PC-3 (cell line): ENCODE measurements around the gene AFAP1L2. TPM values are rescaled to one million over a fixed set of nuclear protein-coding genes. Genes with fewer than 3 reads are reported as not detected.

ENCODE experiments used
- ATAC-seq: fragments of 200-7000 bp; cut with Tn5 transposase; 2 replicates; pipeline ENCODE4 v1.9.1; 2020; ENCODE audit warnings: mild to moderate bottlenecking, moderate library complexity
- BruUV-seq: library from RNA; stranded (reverse); fragments of 400-500 nt; replicated peaks from 2 replicates; lab custom pipeline; 2021; lab: Mats Ljungman, UMichigan
- CTCF ChIA-PET: fragments of 300-600 bp; sonication (Branson Sonifier 250); formaldehyde crosslinking; loops from one replicate; lab custom pipeline; 2022; ENCODE audit warnings: antibody characterized with exemption; lab: Charles Lee
- POLR2A ChIA-PET: fragments of 300-600 bp; sonication (Branson Sonifier 250); formaldehyde crosslinking; loops from one replicate; lab custom pipeline; 2022; ENCODE audit warnings: antibody characterized with exemption; ENCODE audit not compliant: unreplicated experiment; lab: Charles Lee
- DNase-seq: peaks from one replicate; pipeline ENCODE4 v3.0.0-alpha.2; 2015
- H2AFZ ChIP-seq: fragments of 300-600 bp; sonication (generic); 2 replicates; pipeline ENCODE4 v1.6.0; 2016; ENCODE audit warnings: antibody characterized with exemption, low read length
- H3F3A ChIP-seq: fragments of 300-600 bp; sonication (generic); one replicate; pipeline ENCODE4 v1.6.0; 2017; ENCODE audit warnings: antibody characterized with exemption, low read length, control low read depth, mild to moderate bottlenecking; ENCODE audit not compliant: unreplicated experiment
- H3K27ac ChIP-seq: fragments of 300-600 bp; sonication (generic); 2 replicates; pipeline ENCODE4 v1.5.1; 2016; ENCODE audit warnings: mild to moderate bottlenecking, low read length
- H3K27me3 ChIP-seq: fragments of 300-600 bp; sonication (generic); 2 replicates; pipeline ENCODE4 v1.6.1; 2016; ENCODE audit warnings: low read length, mixed read lengths
- H3K36me3 ChIP-seq: fragments of 300-600 bp; sonication (generic); 2 replicates; pipeline ENCODE4 v1.6.1; 2016; ENCODE audit warnings: low read depth, mixed run types, low read length, mixed read lengths
- H3K4me1 ChIP-seq: fragments of 300-600 bp; sonication (generic); 2 replicates; pipeline ENCODE4 v1.5.1; 2016; ENCODE audit warnings: low read length; ENCODE audit not compliant: insufficient read depth
- H3K4me2 ChIP-seq: fragments of 300-600 bp; sonication (generic); 2 replicates; pipeline ENCODE4 v1.6.0; 2016; ENCODE audit warnings: low read length
- H3K4me3 ChIP-seq: fragments of 300-600 bp; sonication (generic); 2 replicates; pipeline ENCODE4 v1.5.1; 2016; ENCODE audit warnings: mild to moderate bottlenecking, low read length, mixed read lengths
- H3K79me2 ChIP-seq: fragments of 300-600 bp; sonication (generic); 2 replicates; pipeline ENCODE4 v1.6.1; 2017; ENCODE audit warnings: low read length, mixed read lengths
- H3K9ac ChIP-seq: fragments of 300-600 bp; sonication (generic); 2 replicates; pipeline ENCODE4 v1.6.0; 2016; ENCODE audit warnings: mild to moderate bottlenecking, low read length
- H3K9me2 ChIP-seq: fragments of 300-600 bp; sonication (generic); replicated peaks from 2 replicates; pipeline ENCODE4 v1.6.1; 2016; ENCODE audit warnings: mixed run types, low read length, mixed read lengths
- H3K9me3 ChIP-seq: fragments of 300-600 bp; sonication (generic); 2 replicates; pipeline ENCODE4 v1.6.1; 2016; ENCODE audit warnings: low read length, mixed read lengths
- H4K20me1 ChIP-seq: fragments of 300-600 bp; sonication (generic); 2 replicates; pipeline ENCODE4 v1.6.1; 2016; ENCODE audit warnings: low read length, mixed read lengths
- CTCF ChIP-seq: fragments of 300-600 bp; sonication (generic); conservative IDR thresholded peaks from 2 replicates; pipeline ENCODE4 v1.5.1; 2017; ENCODE audit warnings: antibody characterized with exemption, low read depth, mild to moderate bottlenecking, low read length
- EZH2 ChIP-seq: fragments of 300-600 bp; sonication (generic); IDR thresholded peaks from one replicate; pipeline ENCODE4 v1.6.1; 2017; ENCODE audit warnings: antibody characterized with exemption, mild to moderate bottlenecking, low read length; ENCODE audit not compliant: unreplicated experiment
- EZH2phosphoT487 ChIP-seq: fragments of 300-600 bp; sonication (generic); IDR thresholded peaks from 2 replicates; pipeline ENCODE4 v1.6.1; 2018; ENCODE audit warnings: mild to moderate bottlenecking, antibody characterized with exemption, low read length, borderline replicate concordance
- intact Hi-C: fragments of 100-400 bp; cut with micrococcal nuclease; formaldehyde crosslinking; loops from 2 replicates; pipeline ENCODE4 v1.9.0; 2023
- total RNA-seq: library from RNA; depleted of rRNA; stranded (reverse); fragments of >200 nt; gene quantifications from 2 replicates; pipeline ENCODE4 v1.2.3, GENCODE V29; 2014

AFAP1L2 gene
- total RNA-seq, 1 experiment from 2014 or later, result 0.77 TPM

DNA sequence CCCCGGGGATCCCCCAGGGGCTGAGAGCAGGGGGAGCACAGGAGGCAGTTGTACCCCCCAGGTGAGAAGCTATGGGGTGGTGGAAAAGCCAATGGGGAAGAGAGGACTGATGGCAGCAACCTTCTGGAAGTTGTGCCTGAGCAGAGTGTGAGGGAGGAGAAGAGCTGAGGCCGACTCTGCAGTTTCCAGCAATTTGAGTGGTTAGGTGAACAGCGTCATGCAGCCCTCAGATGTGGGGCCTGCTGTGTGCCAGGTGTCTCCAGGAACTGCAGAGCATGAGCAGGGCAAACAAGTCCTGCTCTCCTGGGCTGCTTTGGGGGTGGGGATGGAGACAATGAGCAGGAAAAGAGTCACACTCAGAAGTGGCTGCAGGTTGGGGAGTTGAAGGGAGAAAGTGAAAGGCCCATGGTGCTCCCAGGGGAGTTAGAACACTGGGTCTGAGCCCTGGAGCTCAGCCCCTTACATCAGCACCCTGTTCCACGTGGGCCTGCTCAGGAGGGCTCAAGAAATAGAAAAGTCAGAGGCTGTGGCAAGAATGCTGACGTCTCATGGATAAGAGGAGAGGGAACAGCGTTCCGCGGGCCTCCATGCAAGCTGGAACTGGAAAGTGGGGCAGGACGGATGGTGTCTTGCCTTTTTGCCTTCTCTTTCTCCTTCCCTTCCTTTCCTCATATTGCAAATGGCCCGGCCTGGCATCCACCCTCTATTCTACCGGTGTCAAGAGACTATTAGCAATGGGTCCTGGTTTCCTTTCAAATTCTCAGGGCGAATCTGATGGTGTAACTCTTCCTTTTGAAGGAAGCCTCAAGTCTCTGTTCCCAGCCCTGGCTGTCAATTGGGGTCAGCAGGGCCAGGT lies 4.0 kb upstream of the AFAP1L2 start:
- CTCF ChIA-PET, result no interaction called here
- POLR2A ChIA-PET, result no interaction called here
- Histone ChIP-seq H2AFZ (no peak overlapping the region), H3K27ac (no peak overlapping the region), H3K9ac (no peak overlapping the region), H3K27me3 (0 out of 2 replicates have a peak, but pooled peaks cover 8% of the 10 kb centered on the region), H3K36me3 (no peaks in the 10 kb centered on the region), H3K4me2 (no peak overlapping the region), H3K9me3 (no peaks in the 10 kb centered on the region), H3K4me3 (no peak overlapping the region), H3K4me1 (peaks cover 18% of the 10 kb centered on the region), H4K20me1 (no peaks in the 10 kb centered on the region), H3K9me2 (no peaks in the 10 kb centered on the region), H3F3A (peaks cover 5% of the 10 kb centered on the region), H3K79me2 (no peaks in the 10 kb centered on the region)
- TF ChIP-seq EZH2phosphoT487, result no peak
- no peak for TF ChIP-seq EZH2
- TF ChIP-seq CTCF, result no peak
- DNase-seq, result no peak
- ATAC-seq, result no peak
- BruUV-seq, result no TSS peak
- intact Hi-C loops, result no loop called here

DNA sequence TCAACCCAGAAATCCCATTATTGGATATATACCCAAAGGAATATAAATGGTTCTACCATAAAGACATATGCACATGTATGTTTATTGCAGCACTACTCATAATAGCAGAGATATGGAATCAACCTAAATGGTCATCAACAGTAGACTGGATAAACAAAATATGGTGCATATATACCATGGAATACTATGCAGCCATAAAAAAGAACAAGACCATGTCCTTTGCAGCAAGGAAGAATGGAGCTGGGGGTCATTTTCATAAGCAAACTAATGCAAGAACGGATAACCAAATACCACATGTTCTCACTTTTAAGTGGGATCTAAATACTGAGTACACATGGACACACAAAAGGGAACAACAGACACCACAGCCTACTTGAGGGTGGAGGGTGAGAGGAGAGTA lies 2.2 kb upstream of the AFAP1L2 start:
- Histone ChIP-seq H3K9me2 (no peaks in the 10 kb centered on the region), H3K4me1 (peaks cover 8% of the 10 kb centered on the region; the same call in 1 of the 2 replicates), H3F3A (no peaks in the 10 kb centered on the region), H3K4me2 (no peak overlapping the region), H3K27ac (no peak overlapping the region), H3K9ac (no peak overlapping the region), H4K20me1 (no peaks in the 10 kb centered on the region), H3K9me3 (no peaks in the 10 kb centered on the region), H3K79me2 (no peaks in the 10 kb centered on the region), H3K27me3 (0 out of 2 replicates have a peak, but pooled peaks cover 13% of the 10 kb centered on the region), H3K36me3 (no peaks in the 10 kb centered on the region), H2AFZ (no peak overlapping the region), H3K4me3 (no peak overlapping the region)
- TF ChIP-seq EZH2phosphoT487, result no peak
- TF ChIP-seq CTCF, result no peak
- TF ChIP-seq EZH2, result no peak
- ChIA-PET CTCF (no interaction called here), POLR2A (no interaction called here)
- intact Hi-C loops, result no loop called here
- BruUV-seq, result no TSS peak
- no peak for ATAC-seq
- DNase-seq, result no peak

- no peak overlapping the region for H2AFZ ChIP-seq
- ATAC-seq, result no peak
- BruUV-seq, result no TSS peak
- H3K79me2 ChIP-seq, result no peaks in the 10 kb centered on the region
- H3K4me3 ChIP-seq, result no peak overlapping the region
- no peaks in the 10 kb centered on the region for H3K9me2 ChIP-seq
- H3K27ac ChIP-seq, result no peak overlapping the region
- intact Hi-C loops, result no loop called here
- no peak overlapping the region for H3K9ac ChIP-seq
- H3K4me1 ChIP-seq, result peaks cover 8% of the 10 kb centered on the region; the same call in 1 of the 2 replicates
- no peaks in the 10 kb centered on the region for H3K9me3 ChIP-seq
- TF ChIP-seq EZH2, result no peak
- TF ChIP-seq CTCF, result no peak
- TF ChIP-seq EZH2phosphoT487, result no peak
- POLR2A ChIA-PET, result no interaction called here
- no peak for DNase-seq
- H3K36me3 ChIP-seq, result no peaks in the 10 kb centered on the region
- CTCF ChIA-PET, result no interaction called here
- H3K4me2 ChIP-seq, result peak overlapping the region; percentile 83
- 0 out of 2 replicates have a peak, but pooled peaks cover 13% of the 10 kb centered on the region for H3K27me3 ChIP-seq
- no peaks in the 10 kb centered on the region for H4K20me1 ChIP-seq
- H3F3A ChIP-seq, result no peaks in the 10 kb centered on the region
Measured at GRCh38 chr10:114405011-114405350, 679 bp upstream of the AFAP1L2 start.
